HS-27A (cell line): ENCODE data around the gene SUGCT.

Source experiments
- DNase-seq: peaks from one replicate; pipeline ENCODE4 v3.0.0-alpha.2; 2012; ENCODE audit warnings: low read depth, missing footprints

The SUGCT gene

GRCh38 chr7:40784176-40784575 is 649.4 kb downstream of the SUGCT start:
- DNase-seq: no peak

DNA sequence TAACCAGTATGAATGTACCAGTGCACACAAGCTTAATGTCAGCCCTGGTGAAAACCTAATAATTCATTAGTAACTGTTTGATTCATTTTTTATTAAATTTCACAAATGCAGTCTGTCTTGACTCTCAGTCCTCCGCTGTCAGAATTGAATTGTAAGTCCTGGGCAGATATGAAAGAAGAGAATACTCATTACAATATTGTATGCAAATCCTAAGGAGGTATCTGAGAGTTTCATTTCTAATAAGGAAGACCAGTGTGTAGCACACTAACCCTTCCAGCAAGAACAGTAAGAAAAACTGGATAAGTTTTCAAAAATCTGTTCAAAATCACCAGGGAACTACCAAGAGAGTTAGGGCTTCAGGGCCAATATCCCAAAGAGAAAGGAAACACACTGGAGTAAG is 652.1 kb downstream of the SUGCT start:
- DNase-seq: no peak

GRCh38 chr7:40793132-40793531 is 658.3 kb downstream of the SUGCT start:
- no peak for DNase-seq

- DNase-seq: no peak
Measured at GRCh38 chr7:40795607-40796006, 660.8 kb downstream of the SUGCT start.

GRCh38 chr7:40796723-40797122 is 661.9 kb downstream of the SUGCT start:
- DNase-seq: no peak

DNA sequence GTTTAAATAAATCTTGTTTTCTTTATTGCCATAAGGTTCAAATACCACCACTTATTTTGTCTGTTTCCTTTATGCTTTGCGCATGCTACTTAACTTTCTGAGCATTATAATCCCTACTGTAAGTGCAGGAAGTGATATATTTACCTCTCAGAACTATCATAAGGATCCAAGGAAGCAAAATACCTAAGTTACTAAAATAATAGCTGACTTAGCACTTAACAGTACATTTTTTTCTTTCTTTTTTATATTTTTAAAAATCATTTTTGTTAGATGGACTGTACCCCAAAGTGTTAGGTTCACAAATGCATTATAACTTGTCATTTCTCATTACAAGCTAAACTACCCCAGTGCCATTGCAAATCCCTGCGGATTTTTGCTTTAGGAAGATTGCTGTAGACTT is 663.8 kb downstream of the SUGCT start:
- no peak for DNase-seq

GRCh38 chr7:40799493-40800403 is 664.9 kb downstream of the SUGCT start:
- no peak for DNase-seq

- no peak for DNase-seq
Measured at GRCh38 chr7:40800771-40801170, 666.0 kb downstream of the SUGCT start.

DNA sequence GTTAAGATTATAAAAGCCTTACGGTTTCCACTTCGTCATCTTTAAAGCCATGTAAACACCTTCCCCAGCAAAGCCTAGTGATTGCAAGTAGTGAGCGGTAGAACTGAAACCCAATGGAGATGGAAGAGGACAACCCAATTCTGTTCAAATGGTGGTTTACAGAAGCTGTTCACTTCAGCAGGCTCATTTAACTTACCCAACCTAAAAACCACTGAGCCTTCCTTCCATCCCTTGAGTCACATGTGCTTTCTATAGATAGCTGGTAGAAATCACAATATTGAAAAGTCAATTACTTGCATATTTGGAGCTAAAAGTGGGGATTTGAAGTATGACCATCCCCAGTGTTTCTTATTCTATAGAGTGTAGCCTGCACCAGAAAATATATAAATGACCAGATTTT is 667.7 kb downstream of the SUGCT start:
- DNase-seq: no peak

GRCh38 chr7:40804477-40805215 is 669.8 kb downstream of the SUGCT start:
- DNase-seq: no peak

- DNase-seq: no peak
Measured at GRCh38 chr7:40805361-40805760, 670.6 kb downstream of the SUGCT start.

- peak; percentile 94 for DNase-seq
Measured at GRCh38 chr7:40808378-40808942, 673.7 kb downstream of the SUGCT start.

- DNase-seq: no peak
Measured at GRCh38 chr7:40810274-40810673, 675.5 kb downstream of the SUGCT start.

GRCh38 chr7:40811666-40812065 is 676.9 kb downstream of the SUGCT start:
- DNase-seq: no peak

GRCh38 chr7:40815022-40815421 is 680.2 kb downstream of the SUGCT start:
- no peak for DNase-seq

DNA sequence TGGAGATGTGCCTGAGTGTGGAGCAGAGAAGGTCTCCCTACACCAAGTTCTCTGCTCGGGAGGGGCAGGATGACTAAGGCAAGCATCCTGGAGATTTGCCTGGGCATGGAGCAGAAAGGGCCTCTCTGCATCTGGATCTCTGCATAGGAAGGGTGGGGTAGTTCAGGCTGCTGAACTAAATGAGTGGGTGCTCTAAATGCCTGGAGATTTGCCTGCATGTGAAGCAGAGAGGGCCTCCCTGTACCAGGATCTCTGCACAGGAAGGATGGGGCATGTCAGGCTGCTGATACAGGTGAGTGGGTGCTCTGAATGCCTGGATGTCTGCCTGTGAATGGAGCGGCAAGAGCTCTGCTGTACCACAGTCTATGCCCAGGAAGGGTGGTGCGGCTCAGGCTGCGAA is 680.7 kb downstream of the SUGCT start:
- no peak for DNase-seq

- DNase-seq: no peak
Measured at GRCh38 chr7:40822861-40823260, 688.1 kb downstream of the SUGCT start.

DNA sequence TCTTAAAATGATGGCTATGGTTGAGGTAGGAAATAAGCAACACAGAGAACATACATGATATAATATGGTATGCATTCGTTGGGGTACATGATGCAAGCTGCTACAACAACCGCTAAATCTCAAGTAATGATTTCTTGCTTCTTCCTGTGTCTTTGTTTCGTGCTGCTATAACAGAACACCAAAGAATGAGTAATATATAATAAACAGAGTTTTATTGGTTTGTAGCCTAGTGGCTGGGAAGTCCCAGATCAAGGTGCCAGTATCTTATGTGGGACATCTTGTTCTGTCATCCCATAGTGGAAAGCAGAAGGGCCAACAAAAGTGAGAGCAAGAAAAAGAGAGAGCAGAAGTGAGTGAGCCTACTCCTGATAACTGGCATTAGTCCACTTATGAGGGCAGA is 689.7 kb downstream of the SUGCT start:
- no peak for DNase-seq

DNA sequence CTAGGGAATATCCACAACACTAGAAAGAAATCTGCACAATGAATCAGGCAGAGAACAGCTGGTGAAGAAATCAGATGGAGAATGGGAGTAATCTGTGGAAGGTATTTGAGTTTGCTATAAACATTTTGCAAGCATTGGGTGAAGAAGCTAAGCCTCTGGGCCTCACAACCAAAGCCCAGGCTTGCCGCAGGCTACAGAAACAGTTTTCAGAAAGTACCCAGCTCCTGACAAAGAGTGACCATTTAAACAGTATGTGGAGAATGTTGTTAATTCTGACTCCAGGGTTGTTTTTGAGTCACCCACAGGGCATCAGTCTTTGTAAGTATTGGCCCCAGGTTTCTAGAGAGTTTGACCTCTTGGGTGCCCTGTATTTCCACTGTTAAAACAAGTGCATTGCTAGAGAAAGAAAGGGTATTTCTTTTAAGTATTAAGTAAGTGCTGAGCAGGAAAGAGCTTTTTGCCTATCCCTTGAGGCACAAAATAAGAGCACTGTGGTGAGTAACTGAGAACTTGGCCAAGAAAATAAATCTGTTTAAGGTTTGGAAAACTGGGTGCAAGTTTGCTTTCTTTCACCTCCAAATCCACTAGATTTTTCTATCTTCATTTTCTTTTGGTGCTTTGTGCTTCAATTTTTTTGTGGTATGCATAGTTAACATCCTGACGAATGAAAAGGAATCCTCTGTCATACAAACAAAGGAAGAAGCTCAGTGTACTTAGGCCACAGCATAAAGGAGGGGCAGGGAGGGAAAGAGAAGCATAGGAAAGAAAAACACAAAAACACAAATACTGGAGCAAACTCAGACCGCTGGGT is 691.8 kb downstream of the SUGCT start:
- no peak for DNase-seq

- no peak for DNase-seq
Measured at GRCh38 chr7:40827222-40828085, 692.6 kb downstream of the SUGCT start.
